ENCODE measurements around the gene TENT5A.

- TF ChIP-seq POLR2A (IDR thresholded peaks at IDR 0.05): no peak
- no peak for TF ChIP-seq CTCF (IDR thresholded peaks at IDR 0.05)
These were observed 10.8 kb downstream of the TENT5A start for GRCh38 chr6:81741689-81742088.

Data from lower leg skin (tissue), 3 donors.